Upper lobe of left lung (tissue), 6 donors: ENCODE data around the gene C9orf72. TPM values are rescaled to one million over a fixed set of nuclear protein-coding genes. Genes with fewer than 3 reads are reported as not detected.

Experiments used
- ATAC-seq, 2 donors: fragments of 200-7000 bp; cut with Tn5 transposase; one replicate each; pipeline ENCODE4 v1.9.1; 2022; ENCODE audit warnings: mild to moderate bottlenecking in 2 of 2, moderate library complexity in 2 of 2; ENCODE audit not compliant: low FRiP score in 2 of 2
- DNase-seq, 2 donors: peaks; one replicate each; pipeline ENCODE4 v3.0.0-alpha.2; 2019 to 2020
- H3K27ac ChIP-seq, 4 donors: fragments of 200-600 bp; sonication (generic); one replicate each; pipeline ENCODE4 v1.5.1; 2016 to 2019
- H3K27me3 ChIP-seq, 4 donors: fragments of 200-600 bp; sonication (generic); one replicate each; pipeline ENCODE4 v1.5.1; 2017 to 2019
- H3K36me3 ChIP-seq, 4 donors: fragments of 200-600 bp; sonication (generic); one replicate each; pipeline ENCODE4 v1.5.1; 2016 to 2019
- H3K4me1 ChIP-seq, 4 donors: fragments of 200-600 bp; sonication (generic); one replicate each; pipeline ENCODE4 v1.5.1; 2018 to 2019
- H3K4me3 ChIP-seq, 4 donors: fragments of 200-600 bp; sonication (generic); one replicate each; pipeline ENCODE4 v1.5.1; 2017 to 2019; ENCODE audit warnings: mild to moderate bottlenecking in 2 of 4, moderate library complexity in 1 of 4
- H3K9me3 ChIP-seq, 4 donors: fragments of 200-600 bp; sonication (generic); one replicate each; pipeline ENCODE4 v1.5.1; 2018 to 2019
- CTCF ChIP-seq, 6 experiments: fragments of 450-650 bp in 4 of 6; fragments of 200-600 bp in 2 of 6; sonication (generic) in 2 of 6; IDR thresholded peaks; one replicate each; pipeline ENCODE4 v1.5.1; 2016 to 2019; ENCODE audit warnings: antibody characterized with exemption in 6 of 6
- EP300 ChIP-seq, 4 donors: sonication (generic); formaldehyde crosslinking; IDR thresholded peaks; one replicate each; pipeline ENCODE4 v1.5.1; 2017; ENCODE audit warnings: antibody characterized with exemption in 4 of 4, control low read depth in 2 of 4
- POLR2A ChIP-seq, 4 donors: fragments of 450-650 bp; IDR thresholded peaks; one replicate each; pipeline ENCODE4 v1.5.1; 2016 to 2017; ENCODE audit warnings: antibody characterized with exemption in 4 of 4, mild to moderate bottlenecking in 2 of 4
- POLR2AphosphoS5 ChIP-seq, 2 donors: sonication (generic); formaldehyde crosslinking; IDR thresholded peaks; one replicate each; pipeline ENCODE4 v1.5.1; 2017; ENCODE audit warnings: antibody characterized with exemption in 2 of 2
- WGBS, 2 donors: methylation state at CpG; one replicate each; pipeline ENCODE4 v1.1.5; 2017 to 2018; 5-methylcytosine and 5-hydroxymethylcytosine counted together
- total RNA-seq, 6 donors: library from RNA; depleted of rRNA in 4 of 6; stranded (reverse); fragments of >200 nt in 4 of 6; gene quantifications; one replicate each; pipeline versions ENCODE4 v1.1.0 to v1.2.1, GENCODE V29; 2016 to 2021
- donor health status: DM: no; HTN: no; CAD: no; lungs with moderate emphysema.
- donor health status: DM: no; HTN: yes; CAD: no; lungs with severe emphysema.

The C9orf72 gene
- total RNA-seq, 6 donors from 2014 or later: 16.9 to 57.8 (median 24.9) TPM

- no peaks in the 10 kb centered on the region for H3K27me3 ChIP-seq
- TF ChIP-seq CTCF (IDR thresholded peaks at IDR 0.05) (no peak), POLR2AphosphoS5 (IDR thresholded peaks at IDR 0.05) (no peak), EP300 (IDR thresholded peaks at IDR 0.05) (no peak), POLR2A (IDR thresholded peaks at IDR 0.05) (no peak)
Measured at GRCh38 chr9:27569406-27569805, 3.9 kb downstream of the C9orf72 start.

GRCh38 chr9:27566118-27566517 is 7.2 kb downstream of the C9orf72 start:
- no peak overlapping the region for H3K4me3 ChIP-seq
- H3K27ac ChIP-seq: no peak overlapping the region
- TF ChIP-seq POLR2AphosphoS5 (IDR thresholded peaks at IDR 0.05) (no peak), POLR2A (IDR thresholded peaks at IDR 0.05) (no peak)
- H3K27me3 ChIP-seq: no peaks in the 10 kb centered on the region
- no peak for DNase-seq
- ATAC-seq: no peak
- H3K36me3 ChIP-seq: peaks cover 0 to 18% (median 4%) of the 10 kb centered on the region in 4 donors
- H3K4me1 ChIP-seq: peaks cover 0 to 16% (median under 1%) of the 10 kb centered on the region in 4 donors
- WGBS, 2 donors: 98 to 100% methylated on average over 1 of the region's 1 CpG
- H3K9me3 ChIP-seq: no peaks in the 10 kb centered on the region

More at GRCh38 chr9:27569406-27569805, 3.9 kb downstream of the C9orf72 start:
- Histone ChIP-seq H3K36me3 (peaks cover 0 to 15% (median 4%) of the 10 kb centered on the region in 4 donors), H3K4me3 (no peak overlapping the region), H3K27ac (no peak overlapping the region), H3K9me3 (no peaks in the 10 kb centered on the region), H3K4me1 (peaks cover 0 to 29% (median 14%) of the 10 kb centered on the region in 4 donors)
- ATAC-seq (no peak), DNase-seq (no peak)
- 54 to 67% methylated on average over 2 of the region's 2 CpGs for WGBS, 2 donors

- no peak for TF ChIP-seq POLR2AphosphoS5 (IDR thresholded peaks at IDR 0.05)
- no peak for TF ChIP-seq POLR2A (IDR thresholded peaks at IDR 0.05)
- TF ChIP-seq EP300 (IDR thresholded peaks at IDR 0.05): no peak
- no peak for TF ChIP-seq CTCF (IDR thresholded peaks at IDR 0.05)
- Histone ChIP-seq H3K36me3 (peaks cover 0 to 22% (median 5%) of the 10 kb centered on the region in 4 donors), H3K27ac (no peak overlapping the region)
Measured at GRCh38 chr9:27565696-27566095, 7.6 kb downstream of the C9orf72 start.

GRCh38 chr9:27564670-27565069 is 8.6 kb downstream of the C9orf72 start:
- H3K4me1 ChIP-seq: peaks cover 0 to 7% (median 0%) of the 10 kb centered on the region in 4 donors

More at GRCh38 chr9:27565696-27566095, 7.6 kb downstream of the C9orf72 start:
- Histone ChIP-seq H3K27me3 (no peaks in the 10 kb centered on the region), H3K4me1 (peaks cover 0 to 14% (median 0%) of the 10 kb centered on the region in 4 donors), H3K9me3 (no peaks in the 10 kb centered on the region), H3K4me3 (no peak overlapping the region)
- DNase-seq (no peak), ATAC-seq (no peak)

GRCh38 chr9:27563738-27564430 is 9.4 kb downstream of the C9orf72 start:
- Histone ChIP-seq H3K4me1 (peaks cover 0 to 5% (median 0%) of the 10 kb centered on the region in 4 donors), H3K9me3 (no peaks in the 10 kb centered on the region), H3K27me3 (no peaks in the 10 kb centered on the region), H3K4me3 (no peak overlapping the region), H3K36me3 (peaks cover 0 to 37% (median 7%) of the 10 kb centered on the region in 4 donors), H3K27ac (peak overlapping the region in 2 of 4 donors; percentile 28 to 46)
- ATAC-seq (peak in 1 of 2 donors; percentile 32), DNase-seq (no peak)
- WGBS, 2 donors: 82% methylated on average over 4 of the region's 4 CpGs
- TF ChIP-seq CTCF (IDR thresholded peaks at IDR 0.05) (no peak), POLR2AphosphoS5 (IDR thresholded peaks at IDR 0.05) (no peak), POLR2A (IDR thresholded peaks at IDR 0.05) (no peak)

More at GRCh38 chr9:27564670-27565069, 8.6 kb downstream of the C9orf72 start:
- peaks cover 0 to 32% (median 5%) of the 10 kb centered on the region in 4 donors for H3K36me3 ChIP-seq
- H3K4me3 ChIP-seq: no peak overlapping the region
- no peak for DNase-seq
- WGBS, 2 donors: 76 to 82% methylated on average over 1 of the region's 1 CpG
- ATAC-seq: peak in 1 of 2 donors; percentile 70
- no peak for TF ChIP-seq POLR2AphosphoS5 (IDR thresholded peaks at IDR 0.05)
- TF ChIP-seq POLR2A (IDR thresholded peaks at IDR 0.05): peak in 1 of 4 donors; percentile 31
- no peaks in the 10 kb centered on the region for H3K9me3 ChIP-seq
- peak overlapping the region in 2 of 4 donors; percentile 28 to 46 for H3K27ac ChIP-seq
- H3K27me3 ChIP-seq: no peaks in the 10 kb centered on the region
